ENCODE results near the gene NRAP. TPM values are rescaled to one million over a fixed set of nuclear protein-coding genes. Genes with fewer than 3 reads are reported as not detected.

The NRAP gene
- total RNA-seq, 1 donor: under 0.01 TPM

GRCh38 chr10:113692271-113692670 is 28.4 kb upstream of the NRAP start:
- H3K4me3 ChIP-seq (ENCODE audit: low read depth, low read length): no peak overlapping the region
- DNase-seq (ENCODE audit: low read depth): no peak
- TF ChIP-seq, protein P1, sequence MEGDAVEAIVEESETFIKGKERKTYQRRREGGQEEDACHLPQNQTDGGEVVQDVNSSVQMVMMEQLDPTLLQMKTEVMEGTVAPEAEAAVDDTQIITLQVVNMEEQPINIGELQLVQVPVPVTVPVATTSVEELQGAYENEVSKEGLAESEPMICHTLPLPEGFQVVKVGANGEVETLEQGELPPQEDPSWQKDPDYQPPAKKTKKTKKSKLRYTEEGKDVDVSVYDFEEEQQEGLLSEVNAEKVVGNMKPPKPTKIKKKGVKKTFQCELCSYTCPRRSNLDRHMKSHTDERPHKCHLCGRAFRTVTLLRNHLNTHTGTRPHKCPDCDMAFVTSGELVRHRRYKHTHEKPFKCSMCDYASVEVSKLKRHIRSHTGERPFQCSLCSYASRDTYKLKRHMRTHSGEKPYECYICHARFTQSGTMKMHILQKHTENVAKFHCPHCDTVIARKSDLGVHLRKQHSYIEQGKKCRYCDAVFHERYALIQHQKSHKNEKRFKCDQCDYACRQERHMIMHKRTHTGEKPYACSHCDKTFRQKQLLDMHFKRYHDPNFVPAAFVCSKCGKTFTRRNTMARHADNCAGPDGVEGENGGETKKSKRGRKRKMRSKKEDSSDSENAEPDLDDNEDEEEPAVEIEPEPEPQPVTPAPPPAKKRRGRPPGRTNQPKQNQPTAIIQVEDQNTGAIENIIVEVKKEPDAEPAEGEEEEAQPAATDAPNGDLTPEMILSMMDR (IDR thresholded peaks at IDR 0.05; ENCODE audit: insufficient read depth, low read length): no peak

DNA sequence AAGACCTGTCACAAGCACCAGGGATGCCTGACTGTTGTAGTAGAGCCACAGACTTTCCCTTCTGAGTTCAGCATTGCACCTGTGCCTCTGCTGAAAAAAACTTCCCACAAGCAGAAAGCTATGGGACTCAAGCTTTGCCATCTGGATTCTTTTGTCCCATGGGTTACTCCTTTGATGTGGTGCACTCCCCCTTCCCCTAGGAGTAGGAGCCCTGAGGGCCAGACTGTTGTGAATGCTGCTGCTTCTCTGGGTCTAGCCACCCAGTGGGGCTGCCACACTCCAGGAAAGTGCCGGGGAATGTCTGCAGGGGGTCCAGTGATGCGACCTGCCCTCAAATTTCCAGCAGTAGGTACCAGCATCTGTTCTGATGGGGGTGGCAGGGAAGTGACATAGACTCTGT is 27.5 kb upstream of the NRAP start:
- TF ChIP-seq, protein P1 (IDR thresholded peaks at IDR 0.05; ENCODE audit: insufficient read depth, low read length): no peak
- H3K4me3 ChIP-seq (ENCODE audit: low read depth, low read length): no peak overlapping the region
- DNase-seq (ENCODE audit: low read depth): no peak

DNA sequence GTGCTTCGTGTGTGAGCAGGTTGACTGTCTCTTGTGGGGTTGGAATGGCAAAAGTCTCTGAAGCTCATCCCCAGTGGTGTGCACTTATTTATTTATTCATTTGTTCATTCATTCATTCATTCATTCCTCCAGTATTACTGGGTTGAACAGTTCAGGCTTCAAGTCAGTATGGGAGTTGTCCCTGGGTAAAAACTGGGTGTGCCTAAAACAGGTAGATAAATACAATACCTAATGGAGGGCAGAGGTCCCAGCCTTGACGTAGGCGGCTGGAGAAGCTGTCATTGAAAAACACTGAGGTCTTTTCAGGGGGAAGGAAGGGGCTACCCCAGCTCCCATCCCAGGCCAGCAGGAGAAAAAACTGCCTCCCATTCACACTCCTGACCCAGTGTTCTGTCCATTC is 26.9 kb upstream of the NRAP start:
- no peak for DNase-seq (ENCODE audit: low read depth)
- no peak overlapping the region for H3K4me3 ChIP-seq (ENCODE audit: low read depth, low read length)
- TF ChIP-seq, protein P1 (IDR thresholded peaks at IDR 0.05; ENCODE audit: insufficient read depth, low read length): no peak

DNA sequence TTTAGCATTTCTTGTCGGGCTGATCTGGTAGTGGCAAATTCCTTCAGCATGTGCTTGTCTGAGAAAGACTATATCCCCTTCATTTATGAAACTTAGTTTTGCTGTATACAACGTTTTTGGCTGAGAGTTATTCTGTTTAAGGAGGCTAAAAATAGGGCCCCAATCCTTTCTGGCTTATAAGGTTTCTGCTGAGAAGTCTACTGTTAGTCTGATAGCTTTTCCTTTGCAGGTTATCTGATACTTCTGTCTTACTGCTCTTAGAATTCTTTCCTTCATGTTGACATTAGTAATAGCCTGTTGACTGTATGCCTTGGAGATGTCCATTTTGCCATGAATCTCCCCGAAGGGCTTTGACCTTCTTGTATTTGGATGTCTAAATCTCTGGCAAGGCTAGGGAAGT is 25.7 kb upstream of the NRAP start:
- TF ChIP-seq, protein P1 (IDR thresholded peaks at IDR 0.05; ENCODE audit: insufficient read depth, low read length): no peak
- DNase-seq (ENCODE audit: low read depth): no peak

GRCh38 chr10:113689057-113689456 is 25.2 kb upstream of the NRAP start:
- TF ChIP-seq, protein P1 (IDR thresholded peaks at IDR 0.05; ENCODE audit: insufficient read depth, low read length): no peak
- DNase-seq (ENCODE audit: low read depth): no peak
- no peak overlapping the region for H3K4me3 ChIP-seq (ENCODE audit: low read depth, low read length)

More for the DNA sequence above, 25.7 kb upstream of the NRAP start:
- no peak overlapping the region for H3K4me3 ChIP-seq (ENCODE audit: low read depth, low read length)

- H3K4me3 ChIP-seq (ENCODE audit: low read depth, low read length): no peak overlapping the region
- no peak for DNase-seq (ENCODE audit: low read depth)
- TF ChIP-seq, protein P1 (IDR thresholded peaks at IDR 0.05; ENCODE audit: insufficient read depth, low read length): no peak
Measured at GRCh38 chr10:113687037-113687436, 23.2 kb upstream of the NRAP start.

DNA sequence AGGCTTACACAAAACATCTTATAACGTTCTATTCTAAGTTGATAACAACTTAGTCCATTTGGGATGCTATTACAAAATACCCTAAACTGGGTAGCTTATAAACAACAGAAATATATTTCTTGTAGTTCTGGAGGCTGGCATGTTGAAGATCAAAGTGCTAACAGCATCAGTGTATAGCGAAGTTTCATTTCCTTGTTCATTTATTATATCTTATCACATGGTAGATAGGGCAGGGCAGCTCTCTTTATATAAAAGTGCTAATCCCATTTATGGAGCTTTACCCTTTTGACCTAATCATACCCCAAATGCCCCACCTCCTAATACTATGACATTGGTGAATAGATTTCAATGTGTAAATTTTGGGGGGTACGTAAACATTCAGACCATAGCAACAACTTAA is 22.2 kb upstream of the NRAP start:
- H3K4me3 ChIP-seq (ENCODE audit: low read depth, low read length): no peak overlapping the region
- no peak for DNase-seq (ENCODE audit: low read depth)
- TF ChIP-seq, protein P1 (IDR thresholded peaks at IDR 0.05; ENCODE audit: insufficient read depth, low read length): no peak

All from fibroblast of the aortic adventitia (primary cell).